Measurements from ENCODE around the gene UBXN10. TPM values are rescaled to one million over a fixed set of nuclear protein-coding genes. Genes with fewer than 3 reads are reported as not detected.

UBXN10 gene
- total RNA-seq, 4 donors from 2014 or later, result 1.2 to 11.3 (median 3.3) TPM

DNA sequence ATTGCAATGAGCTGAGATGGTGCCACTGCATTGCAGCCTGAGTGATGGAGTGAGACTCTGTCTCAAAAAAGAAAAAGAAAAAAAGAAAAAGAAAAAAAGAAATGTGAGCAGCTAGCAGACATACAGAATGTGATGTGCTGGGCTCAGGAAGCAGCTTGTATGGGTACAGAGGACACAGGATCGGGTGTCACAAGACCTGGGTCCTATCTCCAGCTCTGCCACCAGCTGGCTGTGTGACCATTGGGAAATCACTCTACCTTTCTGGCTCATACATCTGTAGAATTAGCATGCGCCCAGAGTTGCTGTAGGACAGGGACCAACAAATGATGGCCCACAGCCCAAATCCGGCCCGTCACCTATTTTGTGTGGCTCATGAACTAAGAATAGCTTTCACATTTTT is 3.8 kb downstream of the UBXN10 start:
- Histone ChIP-seq H3K9me3 (no peaks in the 10 kb centered on the region), H3K36me3 (no peaks in the 10 kb centered on the region), H3K4me1 (no peaks in the 10 kb centered on the region), H3K4me3 (no peak overlapping the region), H3K27ac (no peak overlapping the region), H3K27me3 (no peaks in the 10 kb centered on the region)
- intact Hi-C loops (cut with DNase I; ENCODE audit: low total_unique reads), result no loop called here
- no peak for DNase-seq
- no peak for TF ChIP-seq POLR2A (IDR thresholded peaks at IDR 0.05)
- TF ChIP-seq, protein P1, sequence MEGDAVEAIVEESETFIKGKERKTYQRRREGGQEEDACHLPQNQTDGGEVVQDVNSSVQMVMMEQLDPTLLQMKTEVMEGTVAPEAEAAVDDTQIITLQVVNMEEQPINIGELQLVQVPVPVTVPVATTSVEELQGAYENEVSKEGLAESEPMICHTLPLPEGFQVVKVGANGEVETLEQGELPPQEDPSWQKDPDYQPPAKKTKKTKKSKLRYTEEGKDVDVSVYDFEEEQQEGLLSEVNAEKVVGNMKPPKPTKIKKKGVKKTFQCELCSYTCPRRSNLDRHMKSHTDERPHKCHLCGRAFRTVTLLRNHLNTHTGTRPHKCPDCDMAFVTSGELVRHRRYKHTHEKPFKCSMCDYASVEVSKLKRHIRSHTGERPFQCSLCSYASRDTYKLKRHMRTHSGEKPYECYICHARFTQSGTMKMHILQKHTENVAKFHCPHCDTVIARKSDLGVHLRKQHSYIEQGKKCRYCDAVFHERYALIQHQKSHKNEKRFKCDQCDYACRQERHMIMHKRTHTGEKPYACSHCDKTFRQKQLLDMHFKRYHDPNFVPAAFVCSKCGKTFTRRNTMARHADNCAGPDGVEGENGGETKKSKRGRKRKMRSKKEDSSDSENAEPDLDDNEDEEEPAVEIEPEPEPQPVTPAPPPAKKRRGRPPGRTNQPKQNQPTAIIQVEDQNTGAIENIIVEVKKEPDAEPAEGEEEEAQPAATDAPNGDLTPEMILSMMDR (IDR thresholded peaks at IDR 0.05), result no peak

DNA sequence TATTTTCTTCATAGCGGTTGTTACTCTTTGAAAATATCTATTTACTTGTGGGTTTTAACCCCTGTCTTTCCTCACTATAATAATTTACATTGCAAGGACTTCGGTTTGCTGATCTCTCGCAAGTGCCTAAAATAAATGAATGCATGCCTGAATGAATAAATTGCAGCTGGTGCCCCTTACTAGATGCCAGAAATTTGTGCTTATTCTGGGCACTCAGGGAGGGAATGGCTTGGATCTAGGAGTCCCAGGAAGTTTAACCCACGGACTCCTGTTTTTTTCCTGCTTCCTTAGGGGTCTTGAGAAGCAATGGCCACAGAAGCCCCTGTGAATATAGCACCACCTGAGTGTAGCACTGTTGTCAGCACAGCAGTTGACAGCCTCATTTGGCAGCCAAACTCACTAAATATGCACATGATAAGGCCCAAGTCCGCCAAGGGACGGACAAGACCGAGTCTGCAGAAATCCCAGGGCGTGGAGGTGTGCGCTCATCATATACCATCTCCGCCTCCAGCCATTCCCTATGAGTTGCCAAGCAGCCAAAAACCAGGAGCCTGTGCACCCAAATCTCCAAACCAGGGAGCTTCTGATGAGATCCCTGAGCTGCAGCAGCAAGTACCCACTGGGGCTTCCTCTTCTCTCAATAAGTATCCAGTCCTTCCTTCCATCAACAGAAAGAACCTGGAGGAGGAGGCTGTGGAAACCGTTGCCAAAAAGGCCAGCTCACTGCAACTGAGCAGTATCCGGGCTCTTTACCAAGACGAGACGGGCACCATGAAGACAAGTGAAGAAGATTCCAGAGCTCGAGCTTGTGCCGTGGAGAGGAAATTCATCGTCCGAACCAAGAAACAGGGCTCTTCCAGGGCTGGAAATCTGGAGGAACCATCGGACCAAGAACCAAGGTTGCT is 4.6 kb downstream of the UBXN10 start:
- intact Hi-C loops (cut with DNase I; ENCODE audit: low total_unique reads), result no loop called here
- no peaks in the 10 kb centered on the region for H3K36me3 ChIP-seq
- DNase-seq, result no peak
- no peaks in the 10 kb centered on the region for H3K9me3 ChIP-seq
- H3K4me1 ChIP-seq, result no peaks in the 10 kb centered on the region
- H3K4me3 ChIP-seq, result no peak overlapping the region
- no peak for TF ChIP-seq POLR2A (IDR thresholded peaks at IDR 0.05)
- TF ChIP-seq, protein P1 (IDR thresholded peaks at IDR 0.05), result no peak
- H3K27ac ChIP-seq, result no peak overlapping the region
- no peaks in the 10 kb centered on the region for H3K27me3 ChIP-seq

DNA sequence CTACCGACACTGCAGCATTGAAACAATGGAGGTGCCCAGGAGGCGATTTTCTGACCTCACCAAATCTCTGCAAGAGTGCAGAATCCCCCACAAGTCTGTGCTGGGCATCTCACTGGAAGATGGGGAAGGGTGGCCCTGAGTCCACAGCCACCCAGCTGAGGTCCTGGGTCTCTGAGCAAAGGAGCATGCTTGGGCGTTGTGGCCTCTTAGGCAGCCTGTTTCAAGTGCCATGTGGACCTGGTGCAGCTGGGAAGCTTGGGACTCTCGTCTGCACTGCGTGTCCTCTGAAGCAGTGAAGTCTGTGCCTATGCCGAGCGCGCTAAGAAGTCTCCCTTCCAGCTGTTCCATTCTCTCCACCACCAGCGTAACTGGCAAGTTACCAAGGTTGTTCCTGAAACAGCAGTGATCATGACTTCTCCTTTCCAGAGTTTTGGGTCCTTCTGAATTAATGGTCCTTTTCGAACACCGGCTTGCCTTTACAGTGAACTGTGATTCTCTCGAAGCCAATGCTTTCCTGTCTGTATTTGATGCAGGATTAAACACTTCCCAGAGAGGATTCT is 5.5 kb downstream of the UBXN10 start:
- DNase-seq, result no peak
- TF ChIP-seq, protein P1 (IDR thresholded peaks at IDR 0.05), result no peak
- Histone ChIP-seq H3K36me3 (no peaks in the 10 kb centered on the region), H3K27me3 (no peaks in the 10 kb centered on the region), H3K9me3 (no peaks in the 10 kb centered on the region), H3K4me3 (no peak overlapping the region), H3K27ac (no peak overlapping the region), H3K4me1 (no peaks in the 10 kb centered on the region)
- intact Hi-C loops (cut with DNase I; ENCODE audit: low total_unique reads), result no loop called here

DNA sequence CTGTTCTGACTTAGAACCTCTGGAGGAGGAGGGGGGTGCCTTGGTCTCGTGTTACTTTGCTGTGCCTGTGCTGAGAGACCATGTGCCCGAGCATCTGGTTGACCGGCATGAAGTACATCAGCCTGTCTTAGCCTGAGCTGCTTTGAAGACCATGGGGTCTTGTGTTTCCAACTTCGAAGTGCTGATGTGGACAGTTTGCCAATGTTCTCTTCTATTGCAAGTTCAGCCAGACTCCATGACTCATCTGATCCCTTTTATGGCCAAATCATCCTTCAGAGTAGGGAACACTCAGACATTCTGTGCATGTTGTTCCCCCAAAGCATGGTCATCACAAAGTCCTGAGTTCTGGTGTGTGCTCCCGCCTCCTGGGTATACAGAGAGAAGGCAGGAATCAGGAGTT is 6.5 kb downstream of the UBXN10 start:
- Histone ChIP-seq H3K4me3 (no peak overlapping the region), H3K9me3 (no peaks in the 10 kb centered on the region), H3K27me3 (no peaks in the 10 kb centered on the region), H3K27ac (no peak overlapping the region), H3K4me1 (no peaks in the 10 kb centered on the region), H3K36me3 (no peaks in the 10 kb centered on the region)
- intact Hi-C loops (cut with DNase I; ENCODE audit: low total_unique reads), result no loop called here
- TF ChIP-seq POLR2A (IDR thresholded peaks at IDR 0.05), result no peak
- TF ChIP-seq, protein P1 (IDR thresholded peaks at IDR 0.05), result no peak
- no peak for DNase-seq

GRCh38 chr1:20192871-20193411 is 7.0 kb downstream of the UBXN10 start:
- no peak for DNase-seq
- no peaks in the 10 kb centered on the region for H3K4me1 ChIP-seq
- intact Hi-C loops (cut with DNase I; ENCODE audit: low total_unique reads), result no loop called here

More at GRCh38 chr1:20192871-20193411, 7.0 kb downstream of the UBXN10 start:
- Histone ChIP-seq H3K27me3 (no peaks in the 10 kb centered on the region), H3K4me3 (no peak overlapping the region), H3K9me3 (no peaks in the 10 kb centered on the region), H3K27ac (no peak overlapping the region), H3K36me3 (no peaks in the 10 kb centered on the region)
- TF ChIP-seq POLR2A (IDR thresholded peaks at IDR 0.05), result no peak
- TF ChIP-seq, protein P1 (IDR thresholded peaks at IDR 0.05), result no peak

Data from uterus (tissue), 4 donors.